Neural progenitor cell (in vitro differentiated cells): ENCODE results near the gene NFIA.

Experiments used
- EZH2 ChIP-seq: fragments of 200-600 bp; sonication (generic); IDR thresholded peaks from 2 replicates; pipeline ENCODE4 v1.6.1; 2017; ENCODE audit warnings: antibody characterized with exemption, mild to moderate bottlenecking, moderate library complexity
- EZH2phosphoT487 ChIP-seq: fragments of 200-600 bp; sonication (generic); IDR thresholded peaks from 2 replicates; pipeline ENCODE4 v1.6.1; 2017; ENCODE audit warnings: antibody characterized with exemption
- TF ChIP-seq, protein P1 (sequence below): fragments of 200-600 bp; sonication (generic); IDR thresholded peaks from 2 replicates; pipeline ENCODE4 v1.5.1; 2017; ENCODE audit warnings: antibody characterized with exemption, mild to moderate bottlenecking

GRCh38 chr1:61284936-61285335 lies 202.6 kb downstream of the NFIA start:
- TF ChIP-seq, protein P1, sequence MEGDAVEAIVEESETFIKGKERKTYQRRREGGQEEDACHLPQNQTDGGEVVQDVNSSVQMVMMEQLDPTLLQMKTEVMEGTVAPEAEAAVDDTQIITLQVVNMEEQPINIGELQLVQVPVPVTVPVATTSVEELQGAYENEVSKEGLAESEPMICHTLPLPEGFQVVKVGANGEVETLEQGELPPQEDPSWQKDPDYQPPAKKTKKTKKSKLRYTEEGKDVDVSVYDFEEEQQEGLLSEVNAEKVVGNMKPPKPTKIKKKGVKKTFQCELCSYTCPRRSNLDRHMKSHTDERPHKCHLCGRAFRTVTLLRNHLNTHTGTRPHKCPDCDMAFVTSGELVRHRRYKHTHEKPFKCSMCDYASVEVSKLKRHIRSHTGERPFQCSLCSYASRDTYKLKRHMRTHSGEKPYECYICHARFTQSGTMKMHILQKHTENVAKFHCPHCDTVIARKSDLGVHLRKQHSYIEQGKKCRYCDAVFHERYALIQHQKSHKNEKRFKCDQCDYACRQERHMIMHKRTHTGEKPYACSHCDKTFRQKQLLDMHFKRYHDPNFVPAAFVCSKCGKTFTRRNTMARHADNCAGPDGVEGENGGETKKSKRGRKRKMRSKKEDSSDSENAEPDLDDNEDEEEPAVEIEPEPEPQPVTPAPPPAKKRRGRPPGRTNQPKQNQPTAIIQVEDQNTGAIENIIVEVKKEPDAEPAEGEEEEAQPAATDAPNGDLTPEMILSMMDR, result no peak
- TF ChIP-seq EZH2 (no peak), EZH2phosphoT487 (no peak)
